Measurements from ENCODE around the gene SPTBN2. TPM values are rescaled to one million over a fixed set of nuclear protein-coding genes. Genes with fewer than 3 reads are reported as not detected.

Gene SPTBN2
- total RNA-seq, 3 donors from 2014 or later (not counting 1 experiment from before 2014, with no cell fraction given): 1.1 TPM; not detected in 2

DNA sequence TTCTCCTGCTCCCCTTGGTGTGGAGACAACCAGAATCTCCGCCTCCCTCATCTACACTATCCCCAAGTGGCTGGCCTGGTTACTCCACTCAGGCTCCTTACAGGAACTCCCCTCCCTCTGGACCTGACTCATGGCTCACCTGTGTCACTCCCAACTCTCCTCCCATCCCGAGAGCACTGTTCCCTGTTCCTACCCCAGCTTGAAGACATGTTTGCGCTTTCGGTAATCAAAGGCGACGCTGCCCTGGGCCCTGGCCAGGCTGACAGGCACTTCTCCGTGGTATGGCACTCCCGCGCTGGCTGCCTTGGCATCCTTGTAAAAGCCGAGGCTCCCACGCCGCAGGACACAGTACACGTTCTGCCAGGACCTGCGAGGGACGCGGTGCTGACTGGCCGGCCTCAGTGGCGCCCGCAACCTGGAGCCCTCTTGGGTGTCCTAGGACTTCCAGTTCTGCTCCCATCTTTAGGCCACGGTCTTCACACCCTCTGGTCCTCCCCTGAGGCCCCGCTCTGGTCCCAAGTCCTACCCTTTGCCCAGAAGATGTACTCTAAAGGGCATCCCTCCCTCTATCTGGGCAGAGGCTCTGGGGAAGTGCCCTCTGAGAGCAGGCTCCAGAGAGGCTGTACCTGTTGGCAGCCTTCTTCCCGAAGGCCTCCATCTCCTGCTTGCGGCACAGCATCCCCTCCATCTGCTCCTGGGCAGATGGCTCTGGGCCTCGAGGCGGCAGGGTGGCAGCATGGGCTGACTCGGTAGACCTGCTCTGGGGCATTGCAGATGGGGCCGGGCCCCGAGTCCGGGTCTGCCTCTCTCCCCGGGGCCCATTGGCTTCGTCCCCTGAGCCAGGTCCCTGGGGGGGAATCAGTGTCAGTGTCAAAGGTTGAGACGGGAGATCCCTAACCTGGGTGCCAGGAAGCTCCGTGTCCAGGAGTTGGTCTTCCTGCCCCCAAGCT lies 41.9 kb downstream of the SPTBN2 start:
- H3K27ac Mint-ChIP-seq: no peak overlapping the region
- Histone ChIP-seq H3K36me3 (ENCODE audit: control insufficient read depth, insufficient read depth, low read length) (no peaks in the 10 kb centered on the region), H3K4me1 (ENCODE audit: control insufficient read depth, insufficient read depth, low read length) (no peaks in the 10 kb centered on the region), H3K27me3 (ENCODE audit: control insufficient read depth, insufficient read depth, low read length) (no peaks in the 10 kb centered on the region), H3K27ac (ENCODE audit: low read length) (no peak overlapping the region), H3K9me3 (ENCODE audit: control insufficient read depth, insufficient read depth, low read length) (no peaks in the 10 kb centered on the region), H3K4me3 (ENCODE audit: low read length) (no peak overlapping the region)
- DNase-seq: no peak
- no peaks in the 10 kb centered on the region for H3K4me1 Mint-ChIP-seq
- H3K36me3 Mint-ChIP-seq: no peaks in the 10 kb centered on the region
- TF ChIP-seq, protein P1, sequence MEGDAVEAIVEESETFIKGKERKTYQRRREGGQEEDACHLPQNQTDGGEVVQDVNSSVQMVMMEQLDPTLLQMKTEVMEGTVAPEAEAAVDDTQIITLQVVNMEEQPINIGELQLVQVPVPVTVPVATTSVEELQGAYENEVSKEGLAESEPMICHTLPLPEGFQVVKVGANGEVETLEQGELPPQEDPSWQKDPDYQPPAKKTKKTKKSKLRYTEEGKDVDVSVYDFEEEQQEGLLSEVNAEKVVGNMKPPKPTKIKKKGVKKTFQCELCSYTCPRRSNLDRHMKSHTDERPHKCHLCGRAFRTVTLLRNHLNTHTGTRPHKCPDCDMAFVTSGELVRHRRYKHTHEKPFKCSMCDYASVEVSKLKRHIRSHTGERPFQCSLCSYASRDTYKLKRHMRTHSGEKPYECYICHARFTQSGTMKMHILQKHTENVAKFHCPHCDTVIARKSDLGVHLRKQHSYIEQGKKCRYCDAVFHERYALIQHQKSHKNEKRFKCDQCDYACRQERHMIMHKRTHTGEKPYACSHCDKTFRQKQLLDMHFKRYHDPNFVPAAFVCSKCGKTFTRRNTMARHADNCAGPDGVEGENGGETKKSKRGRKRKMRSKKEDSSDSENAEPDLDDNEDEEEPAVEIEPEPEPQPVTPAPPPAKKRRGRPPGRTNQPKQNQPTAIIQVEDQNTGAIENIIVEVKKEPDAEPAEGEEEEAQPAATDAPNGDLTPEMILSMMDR (IDR thresholded peaks at IDR 0.05): no peak
- 90% methylated on average over 33 of the region's 33 CpGs for WGBS (ENCODE audit: insufficient coverage)
- H3K27me3 Mint-ChIP-seq (ENCODE audit: low read depth in 2 of 2): peaks cover 0 to 3% of the 10 kb centered on the region in 2 donors
- H3K9me3 Mint-ChIP-seq: no peaks in the 10 kb centered on the region
- ATAC-seq: no peak
- no peak overlapping the region for H3K4me3 Mint-ChIP-seq
- intact Hi-C loops (cut with micrococcal nuclease): no loop called here

DNA sequence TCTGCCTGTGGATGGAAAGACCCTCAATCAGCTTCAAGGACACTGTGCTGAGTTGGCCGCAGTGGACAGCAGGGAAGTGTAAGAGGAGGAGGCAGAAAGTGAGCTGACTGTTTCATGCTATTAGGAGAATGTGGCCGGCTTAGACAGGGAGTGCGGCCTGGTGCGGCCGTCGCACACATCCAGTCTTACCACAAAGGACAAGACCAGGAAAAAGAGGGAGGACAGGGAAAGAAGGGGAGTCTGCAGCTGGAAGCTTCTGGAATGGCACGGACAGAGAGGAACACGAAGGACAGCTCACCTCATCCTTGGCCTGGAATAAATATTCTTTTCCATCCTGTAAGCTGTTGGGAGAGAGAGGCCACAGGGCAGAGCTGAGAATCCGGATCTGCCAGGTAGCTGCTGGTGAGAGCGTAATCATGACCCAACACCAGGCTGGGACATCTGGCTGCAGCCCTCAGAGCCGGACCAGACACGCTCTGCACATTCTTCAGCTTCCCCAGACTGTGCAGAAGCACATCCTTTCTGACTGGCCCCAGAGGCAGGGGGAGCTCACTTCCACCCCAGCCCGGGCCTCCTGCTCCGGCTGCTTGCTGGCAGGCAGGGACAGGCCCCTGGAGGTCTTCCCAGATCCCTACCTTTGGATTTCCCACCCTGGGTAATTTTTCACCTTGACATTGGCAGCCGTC lies 42.8 kb downstream of the SPTBN2 start:
- TF ChIP-seq, protein P1 (IDR thresholded peaks at IDR 0.05): no peak
- H3K27me3 Mint-ChIP-seq (ENCODE audit: low read depth in 2 of 2): peaks cover 0 to 3% of the 10 kb centered on the region in 2 donors
- no peaks in the 10 kb centered on the region for H3K4me1 Mint-ChIP-seq
- no peak overlapping the region for H3K4me3 ChIP-seq (ENCODE audit: low read length)
- H3K4me3 Mint-ChIP-seq: no peak overlapping the region
- no peaks in the 10 kb centered on the region for H3K36me3 Mint-ChIP-seq
- H3K36me3 ChIP-seq (ENCODE audit: control insufficient read depth, insufficient read depth, low read length): no peaks in the 10 kb centered on the region
- H3K27ac Mint-ChIP-seq: no peak overlapping the region
- WGBS (ENCODE audit: insufficient coverage): 97% methylated on average over 15 of the region's 15 CpGs
- H3K27me3 ChIP-seq (ENCODE audit: control insufficient read depth, insufficient read depth, low read length): no peaks in the 10 kb centered on the region
- no peak for ATAC-seq
- no peaks in the 10 kb centered on the region for H3K9me3 Mint-ChIP-seq
- H3K9me3 ChIP-seq (ENCODE audit: control insufficient read depth, insufficient read depth, low read length): no peaks in the 10 kb centered on the region
- no peak overlapping the region for H3K27ac ChIP-seq (ENCODE audit: low read length)
- intact Hi-C loops (cut with micrococcal nuclease): no loop called here
- no peak for DNase-seq
- H3K4me1 ChIP-seq (ENCODE audit: control insufficient read depth, insufficient read depth, low read length): no peaks in the 10 kb centered on the region

DNA sequence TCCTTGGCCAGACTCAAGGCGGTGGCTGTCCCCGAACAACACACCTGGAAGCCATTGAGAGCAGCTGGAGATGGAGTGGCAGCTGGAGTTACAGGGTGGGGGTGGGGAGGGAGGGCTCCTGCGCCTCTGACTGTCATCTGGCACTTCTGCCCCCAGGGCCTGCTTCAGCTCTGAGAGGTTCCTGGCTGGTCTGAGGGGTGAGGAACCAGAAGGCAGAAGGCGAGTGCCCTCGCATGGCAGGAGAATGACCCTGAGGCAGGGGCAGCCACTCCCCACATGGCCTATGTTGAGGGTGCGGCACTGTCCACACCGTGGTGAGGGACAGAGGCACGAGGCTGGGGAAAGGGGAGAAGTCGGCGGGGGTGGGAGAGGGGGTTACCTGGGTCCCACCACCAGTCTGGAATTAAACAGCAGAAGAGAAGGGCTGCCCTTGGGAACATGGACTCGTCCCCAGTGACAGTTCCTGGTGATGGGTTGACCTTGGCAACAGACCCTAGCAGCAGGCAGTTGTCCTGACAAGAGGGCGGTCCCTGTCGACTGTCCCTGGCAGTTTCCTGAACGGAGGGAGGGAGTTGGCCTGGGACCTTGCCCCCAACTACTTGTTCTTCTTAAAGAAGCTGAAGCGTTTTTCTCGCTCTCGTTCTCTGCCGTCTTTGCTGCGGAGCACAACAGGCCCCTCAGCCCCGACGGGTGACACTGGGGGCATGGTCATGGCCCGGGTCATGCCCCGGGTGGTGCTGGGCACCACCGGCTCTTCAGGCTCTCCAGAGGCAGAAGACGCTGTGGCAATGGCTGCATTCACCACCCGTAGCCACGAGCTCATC lies 43.5 kb downstream of the SPTBN2 start:
- no peaks in the 10 kb centered on the region for H3K36me3 ChIP-seq (ENCODE audit: control insufficient read depth, insufficient read depth, low read length)
- DNase-seq: no peak
- 92% methylated on average over 27 of the region's 27 CpGs for WGBS (ENCODE audit: insufficient coverage)
- no peak for ATAC-seq
- no peaks in the 10 kb centered on the region for H3K4me1 ChIP-seq (ENCODE audit: control insufficient read depth, insufficient read depth, low read length)
- Mint-ChIP-seq H3K4me1 (no peaks in the 10 kb centered on the region), H3K27ac (no peak overlapping the region), H3K4me3 (no peak overlapping the region), H3K36me3 (no peaks in the 10 kb centered on the region), H3K9me3 (no peaks in the 10 kb centered on the region), H3K27me3 (ENCODE audit: low read depth in 2 of 2) (peaks cover 0 to 3% of the 10 kb centered on the region in 2 donors)
- TF ChIP-seq, protein P1 (IDR thresholded peaks at IDR 0.05): no peak
- H3K9me3 ChIP-seq (ENCODE audit: control insufficient read depth, insufficient read depth, low read length): no peaks in the 10 kb centered on the region
- H3K4me3 ChIP-seq (ENCODE audit: low read length): no peak overlapping the region
- H3K27ac ChIP-seq (ENCODE audit: low read length): no peak overlapping the region
- intact Hi-C loops (cut with micrococcal nuclease): no loop called here
- no peaks in the 10 kb centered on the region for H3K27me3 ChIP-seq (ENCODE audit: control insufficient read depth, insufficient read depth, low read length)
